ENCODE measurements around the gene CYSLTR2. TPM values are rescaled to one million over a fixed set of nuclear protein-coding genes. Genes with fewer than 3 reads are reported as not detected.
"Not testable (repeated sequence)": the region's sequence is repeated elsewhere in the genome, so short reads cannot be mapped to it uniquely, and the experiment has no call there.

The CYSLTR2 gene
- total RNA-seq, 2 experiments from 2014 or later = 1.1 to 1.5 TPM

DNA sequence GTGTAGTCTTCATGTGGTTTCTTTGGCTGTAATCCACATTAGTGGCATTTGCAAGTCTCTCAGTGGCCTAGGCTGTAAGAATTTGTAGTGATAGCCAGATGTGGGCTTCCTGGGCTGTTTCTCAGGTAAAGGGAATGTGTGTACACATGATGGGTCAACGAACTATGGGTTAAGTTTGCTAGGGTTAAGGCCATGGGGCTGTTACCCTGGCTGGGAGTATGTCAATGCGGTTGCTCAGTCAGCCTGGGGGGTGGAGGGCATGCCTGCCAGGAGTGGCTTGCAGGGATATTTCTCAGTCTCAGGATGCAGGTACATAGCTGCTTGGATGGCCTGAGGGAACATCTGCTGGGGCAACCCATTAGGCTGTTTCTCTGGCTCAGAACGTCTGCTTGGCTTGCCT, 13.4 kb downstream of the CYSLTR2 start:
- peaks cover 45% of the 10 kb centered on the region for H3K9me3 Mint-ChIP-seq
- no peak overlapping the region for H3K4me3 Mint-ChIP-seq
- POLR2A ChIA-PET = no interaction called here
- intact Hi-C loops (cut with micrococcal nuclease) = no loop called here
- DNase-seq (no peak), ATAC-seq (no peak)
- no peaks in the 10 kb centered on the region for H3K4me1 Mint-ChIP-seq (ENCODE audit: low read depth)
- H3K36me3 Mint-ChIP-seq (ENCODE audit: low read depth) = peaks cover 29% of the 10 kb centered on the region
- no peak overlapping the region for H3K27ac Mint-ChIP-seq
- H3K27me3 Mint-ChIP-seq = no peaks in the 10 kb centered on the region
- CTCF ChIA-PET = interaction anchor here (1.0 to 2.6 kb wide), 3 partner anchors 35 to 102 kb away, joined by 3 to 9 read pairs (median 5); no protein-coding TSS in a partner anchor
- TF ChIP-seq, protein P1, sequence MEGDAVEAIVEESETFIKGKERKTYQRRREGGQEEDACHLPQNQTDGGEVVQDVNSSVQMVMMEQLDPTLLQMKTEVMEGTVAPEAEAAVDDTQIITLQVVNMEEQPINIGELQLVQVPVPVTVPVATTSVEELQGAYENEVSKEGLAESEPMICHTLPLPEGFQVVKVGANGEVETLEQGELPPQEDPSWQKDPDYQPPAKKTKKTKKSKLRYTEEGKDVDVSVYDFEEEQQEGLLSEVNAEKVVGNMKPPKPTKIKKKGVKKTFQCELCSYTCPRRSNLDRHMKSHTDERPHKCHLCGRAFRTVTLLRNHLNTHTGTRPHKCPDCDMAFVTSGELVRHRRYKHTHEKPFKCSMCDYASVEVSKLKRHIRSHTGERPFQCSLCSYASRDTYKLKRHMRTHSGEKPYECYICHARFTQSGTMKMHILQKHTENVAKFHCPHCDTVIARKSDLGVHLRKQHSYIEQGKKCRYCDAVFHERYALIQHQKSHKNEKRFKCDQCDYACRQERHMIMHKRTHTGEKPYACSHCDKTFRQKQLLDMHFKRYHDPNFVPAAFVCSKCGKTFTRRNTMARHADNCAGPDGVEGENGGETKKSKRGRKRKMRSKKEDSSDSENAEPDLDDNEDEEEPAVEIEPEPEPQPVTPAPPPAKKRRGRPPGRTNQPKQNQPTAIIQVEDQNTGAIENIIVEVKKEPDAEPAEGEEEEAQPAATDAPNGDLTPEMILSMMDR (IDR thresholded peaks at IDR 0.05) = no peak

DNA sequence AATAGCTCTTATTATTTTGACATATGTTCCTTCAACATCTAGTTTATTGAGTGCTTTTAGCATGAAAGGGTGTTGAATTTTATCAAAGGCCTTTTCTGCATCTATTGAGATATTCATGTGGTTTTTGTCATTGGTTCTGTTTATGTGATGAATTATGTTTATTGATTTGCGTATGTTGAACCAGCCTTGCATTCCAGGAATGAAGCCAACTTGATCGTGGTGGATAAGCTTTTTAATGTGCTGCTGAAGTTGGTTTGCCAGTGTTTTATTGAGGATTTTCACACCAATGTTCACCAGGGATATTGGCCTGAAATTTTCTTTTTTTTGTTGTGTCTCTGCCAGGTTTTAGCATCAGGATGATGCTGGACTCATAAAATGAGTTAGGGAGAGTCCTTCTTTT, 17.7 kb downstream of the CYSLTR2 start:
- Mint-ChIP-seq H3K36me3 (ENCODE audit: low read depth) (peaks cover 22% of the 10 kb centered on the region), H3K9me3 (peaks cover 33% of the 10 kb centered on the region)
- POLR2A ChIA-PET; H3K4me1 Mint-ChIP-seq (ENCODE audit: low read depth); H3K27ac Mint-ChIP-seq; H3K4me3 Mint-ChIP-seq; CTCF ChIA-PET; DNase-seq; intact Hi-C loops (cut with micrococcal nuclease); ATAC-seq; H3K27me3 Mint-ChIP-seq: not testable (repeated sequence)

DNA sequence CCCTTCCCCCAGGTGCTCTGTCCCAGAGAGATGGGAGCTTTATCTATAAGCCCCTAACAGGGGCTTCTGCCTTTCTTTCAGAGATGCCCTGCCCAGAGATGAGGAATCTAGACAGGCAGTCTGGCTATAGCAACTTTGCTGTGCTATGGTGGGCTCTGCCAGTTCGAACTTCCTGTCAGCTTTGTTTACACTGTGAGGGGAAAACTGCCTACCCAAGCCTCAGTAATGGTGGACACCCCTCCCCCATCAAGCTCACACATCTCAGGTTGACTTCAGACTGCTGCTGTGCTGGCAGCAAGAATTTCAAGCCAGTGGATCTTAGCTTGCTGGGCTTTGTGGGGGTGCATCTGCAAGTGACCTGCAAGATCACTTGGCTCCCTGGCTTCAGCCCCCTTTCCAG, 21.5 kb downstream of the CYSLTR2 start:
- H3K4me3 Mint-ChIP-seq = no peak overlapping the region
- CTCF ChIA-PET = interaction anchor here (1.2 to 1.5 kb wide), 2 partner anchors 9 to 94 kb away, joined by 3 to 4 read pairs; no protein-coding TSS in a partner anchor
- POLR2A ChIA-PET = no interaction called here

DNA sequence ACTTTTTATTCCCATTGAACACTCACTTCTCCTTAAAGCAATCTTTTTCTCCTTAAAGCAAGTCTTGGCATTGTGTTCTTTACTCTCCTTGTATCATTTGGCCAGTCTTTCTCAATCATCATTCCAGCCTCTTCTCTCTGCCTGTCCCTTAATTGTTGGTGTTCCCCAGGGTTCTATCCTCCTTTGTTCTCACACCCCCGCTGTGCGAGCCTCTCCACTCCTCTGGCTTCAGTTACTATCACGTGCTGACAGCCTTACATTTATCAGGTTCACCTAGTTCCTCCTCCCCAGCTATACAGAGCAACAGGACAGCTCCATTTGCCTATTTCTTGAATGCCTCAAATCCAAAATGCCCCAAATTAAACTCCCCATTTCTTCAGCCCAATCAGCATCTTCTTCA, 24.6 kb downstream of the CYSLTR2 start:
- peaks cover 3% of the 10 kb centered on the region for H3K36me3 Mint-ChIP-seq (ENCODE audit: low read depth)

More for the DNA sequence above, 21.5 kb downstream of the CYSLTR2 start:
- no peak for ATAC-seq
- Mint-ChIP-seq H3K36me3 (ENCODE audit: low read depth) (peaks cover 15% of the 10 kb centered on the region), H3K4me1 (ENCODE audit: low read depth) (peaks cover 7% of the 10 kb centered on the region), H3K27ac (no peak overlapping the region), H3K9me3 (peaks cover 19% of the 10 kb centered on the region), H3K27me3 (no peaks in the 10 kb centered on the region)
- no peak for DNase-seq
- TF ChIP-seq, protein P1 (IDR thresholded peaks at IDR 0.05) = no peak
- intact Hi-C loops (cut with micrococcal nuclease) = no loop called here

DNA sequence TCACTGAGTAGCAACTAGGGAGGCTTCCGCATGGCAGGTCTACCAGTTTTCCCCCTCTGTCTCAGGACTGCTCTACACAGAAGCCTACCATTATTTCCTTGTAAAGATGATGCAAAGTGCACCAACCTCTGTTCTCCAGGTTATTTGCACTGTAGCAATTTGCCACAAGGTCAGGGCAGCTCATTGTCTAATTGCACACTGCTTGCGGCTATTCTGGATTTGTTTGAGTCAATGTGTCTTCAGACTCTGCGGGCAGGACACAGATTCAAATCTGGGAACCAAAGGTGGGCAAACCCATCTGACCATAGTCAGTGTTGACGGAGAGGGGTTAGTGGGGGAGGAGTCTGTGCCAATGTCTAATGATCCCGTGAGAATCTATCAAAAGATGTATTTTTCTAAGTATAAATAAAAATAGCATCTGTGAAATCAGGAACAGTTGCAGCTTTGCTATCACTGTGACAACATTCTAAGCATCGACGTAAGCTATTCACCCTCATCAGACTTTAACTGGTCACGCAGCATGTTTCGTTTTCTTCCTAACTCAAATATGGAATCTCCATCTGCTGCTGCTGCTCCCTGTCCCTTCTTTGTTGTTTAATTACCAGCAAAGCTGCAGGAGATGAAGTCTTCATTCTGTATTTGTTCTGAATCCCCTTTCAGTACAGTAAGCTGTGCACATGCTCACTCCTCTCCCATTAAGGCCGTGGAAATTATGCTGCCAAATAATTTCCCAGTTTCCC, 26.4 kb downstream of the CYSLTR2 start:
- Mint-ChIP-seq H3K4me3 (no peak overlapping the region), H3K4me1 (ENCODE audit: low read depth) (peaks cover 7% of the 10 kb centered on the region), H3K27me3 (no peaks in the 10 kb centered on the region), H3K36me3 (ENCODE audit: low read depth) (no peaks in the 10 kb centered on the region), H3K9me3 (no peaks in the 10 kb centered on the region), H3K27ac (no peak overlapping the region)
- intact Hi-C loops (cut with micrococcal nuclease) = no loop called here
- DNase-seq (no peak), ATAC-seq (no peak)
- TF ChIP-seq, protein P1 (IDR thresholded peaks at IDR 0.05) = no peak
- POLR2A ChIA-PET = no interaction called here
- CTCF ChIA-PET = interaction anchor here (0.8 kb wide), 1 partner anchor 33 kb away, joined by 4 read pairs; no protein-coding TSS in a partner anchor

More for the DNA sequence above, 24.6 kb downstream of the CYSLTR2 start:
- H3K27me3 Mint-ChIP-seq = no peaks in the 10 kb centered on the region
- no peak for ATAC-seq
- H3K27ac Mint-ChIP-seq = no peak overlapping the region
- no peak for DNase-seq
- no peak overlapping the region for H3K4me3 Mint-ChIP-seq
- peaks cover 7% of the 10 kb centered on the region for H3K4me1 Mint-ChIP-seq (ENCODE audit: low read depth)
- CTCF ChIA-PET = no interaction called here
- TF ChIP-seq, protein P1 (IDR thresholded peaks at IDR 0.05) = no peak
- intact Hi-C loops (cut with micrococcal nuclease) = no loop called here
- POLR2A ChIA-PET = no interaction called here
- H3K9me3 Mint-ChIP-seq = peaks cover under 1% of the 10 kb centered on the region
